K562 (cell line): Measurements from ENCODE around the gene LBHD1. TPM values are rescaled to one million over a fixed set of nuclear protein-coding genes. Genes with fewer than 3 reads are reported as not detected.

Experiments
- ATAC-seq: fragments of 200-7000 bp; cut with Tn5 transposase; 3 replicates; pipeline ENCODE4 v1.9.1; 2020; ENCODE audit warnings: moderate library complexity
- BruUV-seq: library from RNA; stranded (reverse); fragments of 400-500 nt; replicated peaks from 2 replicates; lab custom pipeline; 2021; lab: Mats Ljungman, UMichigan
- CTCF ChIA-PET: fragments of 300-600 bp; formaldehyde crosslinking; extraction: SDS; loops from one replicate; lab custom pipeline; 2021; ENCODE audit warnings: low intra/inter-chr PET ratio; lab: Yijun Ruan, JAX
- POLR2A ChIA-PET: fragments of 300-600, 350-650 bp; sonication (Branson Sonifier 250); formaldehyde crosslinking; extraction: SDS; loops from one replicate; lab custom pipeline; 2021; ENCODE audit warnings: antibody characterized with exemption, inconsistent platforms; lab: Yijun Ruan, JAX
- DNase-seq, 4 experiments: peaks; one replicate each; pipeline versions ENCODE4 v3.0.0 to v3.0.0-alpha.2; 2011 to 2018; ENCODE audit warnings: low spot score in 3 of 4, mixed read lengths in 3 of 4; ENCODE audit errors: extremely low read depth in 1 of 4
- FAIRE-seq: peaks from 2 replicates; lab custom pipeline; 2011; peaks lifted over from hg19 to GRCh38; lab: Jason Lieb, UNC
- H2AFZ ChIP-seq: 2 replicates; pipeline ENCODE4 v1.6.0; 2011; ENCODE audit warnings: low read depth, low read length, control low read depth, inconsistent platforms
- H3K27ac ChIP-seq: fragments of 200-600 bp; 3 replicates; pipeline ENCODE4 v1.8.0; 2011; ENCODE audit warnings: low read depth, mild to moderate bottlenecking, control low read depth, inconsistent platforms, low read length, moderate library complexity, mixed read lengths; ENCODE audit errors: extremely low read depth
- H3K27me3 ChIP-seq, 2 experiments: fragments of 300-600 bp in 1 of 2; 2 replicates in 1 of 2; 3 replicates in 1 of 2; pipeline versions ENCODE4 v1.6.0 to v1.8.0; 2011; ENCODE audit warnings: inconsistent platforms in 2 of 2, low read length in 2 of 2, mild to moderate bottlenecking in 1 of 2, mixed read lengths in 1 of 2, moderate library complexity in 1 of 2; ENCODE audit not compliant: control insufficient read depth in 2 of 2, insufficient read depth in 2 of 2
- H3K36me3 ChIP-seq: fragments of 300-600 bp; 3 replicates; pipeline ENCODE4 v1.8.0; 2011; ENCODE audit warnings: mild to moderate bottlenecking, low read length, inconsistent platforms; ENCODE audit not compliant: control insufficient read depth, insufficient read depth
- H3K4me1 ChIP-seq, 2 experiments: fragments of 200-600 bp in 1 of 2; replicated peaks in 1 of 2; 2 replicates in 1 of 2; 3 replicates in 1 of 2; pipeline versions ENCODE4 v1.5.1 to v1.8.0; 2011; ENCODE audit warnings: inconsistent platforms in 2 of 2, low read length in 2 of 2, mild to moderate bottlenecking in 1 of 2, mixed read lengths in 1 of 2, moderate library complexity in 1 of 2; ENCODE audit not compliant: control insufficient read depth in 2 of 2, insufficient read depth in 2 of 2
- H3K4me2 ChIP-seq: 2 replicates; pipeline ENCODE4 v1.6.1; 2011; ENCODE audit warnings: low read length, control low read depth, inconsistent platforms, mixed read lengths; ENCODE audit not compliant: insufficient read depth
- H3K4me3 ChIP-seq: fragments of 200-600 bp; sonication (generic), shearing (Covaris generic); 2 replicates; pipeline ENCODE4 v1.5.1; 2016; ENCODE audit warnings: control low read depth, inconsistent platforms
- H3K79me2 ChIP-seq: fragments of 200-600 bp; 3 replicates; pipeline ENCODE4 v1.8.0; 2011; ENCODE audit warnings: low read length, inconsistent platforms; ENCODE audit not compliant: control insufficient read depth, insufficient read depth
- H3K9ac ChIP-seq, 2 experiments: 2 replicates each; pipeline versions ENCODE4 v1.6.0 to v1.6.1; 2011; ENCODE audit warnings: low read depth in 2 of 2, low read length in 2 of 2, control low read depth in 1 of 2, inconsistent platforms in 1 of 2, mild to moderate bottlenecking in 1 of 2, mixed read lengths in 1 of 2; ENCODE audit not compliant: insufficient read depth in 1 of 2
- H3K9me1 ChIP-seq: one replicate; pipeline ENCODE4 v1.6.0; 2011; ENCODE audit warnings: inconsistent platforms, mild to moderate bottlenecking, low read length, moderate library complexity; ENCODE audit not compliant: control insufficient read depth, insufficient read depth
- H3K9me3 ChIP-seq: replicated peaks from 2 replicates; pipeline ENCODE4 v1.5.1; 2011; ENCODE audit warnings: low read depth, low read length, inconsistent platforms; ENCODE audit not compliant: control insufficient read depth, insufficient read depth
- H4K20me1 ChIP-seq: replicated peaks from 2 replicates; pipeline ENCODE4 v1.6.1; 2011; ENCODE audit warnings: low read length, inconsistent platforms, mixed read lengths; ENCODE audit not compliant: control insufficient read depth, insufficient read depth
- DMBX1 ChIP-seq: fragments of 250-450 bp; sonication (Bioruptor Pico); IDR thresholded peaks from 2 replicates; pipeline ENCODE4 v1.8.0; 2022; ENCODE audit warnings: inconsistent platforms, mild to moderate bottlenecking, moderate library complexity, borderline replicate concordance
- JUND ChIP-seq, 2 experiments: IDR thresholded peaks; 2 replicates in 1 of 2; 3 replicates in 1 of 2; pipeline ENCODE4 v1.6.1; 2011; ENCODE audit warnings: borderline replicate concordance in 2 of 2, low read depth in 2 of 2, low read length in 2 of 2, improper control_type of control experiment in 1 of 2, missing biosample characterization in 1 of 2, missing genetic modification characterization in 1 of 2, missing genetic modification reagents in 1 of 2
- MYNN ChIP-seq, 2 experiments: sonication (generic); formaldehyde crosslinking in 1 of 2; IDR thresholded peaks; 2 replicates each; pipeline versions ENCODE4 v1.5.0 to v1.6.1; 2016 to 2020; ENCODE audit warnings: antibody characterized with exemption in 1 of 2, missing genetic modification reagents in 1 of 2
- NFYB ChIP-seq: IDR thresholded peaks from 2 replicates; pipeline ENCODE4 v1.6.1; 2011; ENCODE audit warnings: mild to moderate bottlenecking, moderate library complexity; ENCODE audit not compliant: insufficient read length; ENCODE audit errors: extremely low read depth
- POLR2A ChIP-seq: fragments of 450-650 bp; conservative IDR thresholded peaks from 2 replicates; pipeline ENCODE4 v1.6.1; 2016
- PTBP1 ChIP-seq: fragments of 200-400 bp; formaldehyde crosslinking; IDR thresholded peaks from 2 replicates; pipeline ENCODE4 v1.6.1; 2017; ENCODE audit warnings: low read depth, low read length
- SMAD4 ChIP-seq: fragments of 250-450 bp; sonication (Bioruptor Pico); conservative IDR thresholded peaks from 2 replicates; pipeline ENCODE4 v1.8.0; 2021; ENCODE audit warnings: inconsistent platforms, mild to moderate bottlenecking, moderate library complexity
- SP1 ChIP-seq: sonication (generic); formaldehyde crosslinking; IDR thresholded peaks from 2 replicates; pipeline ENCODE4 v1.8.1; 2022; ENCODE audit warnings: mild to moderate bottlenecking, missing genetic modification reagents
- THRAP3 ChIP-seq: fragments of 450-650 bp; IDR thresholded peaks from 2 replicates; pipeline ENCODE4 v1.6.1; 2016; ENCODE audit warnings: mild to moderate bottlenecking, inconsistent platforms, borderline replicate concordance
- ZNF224 ChIP-seq: sonication (generic); formaldehyde crosslinking; IDR thresholded peaks from 2 replicates; pipeline ENCODE4 v1.8.0; 2022; ENCODE audit warnings: mild to moderate bottlenecking, missing genetic modification reagents
- WGBS: fragments of 100-300 bp; shearing (Covaris generic); methylation state at CpG from one replicate; pipeline ENCODE4 v1.1.6; 2016; ENCODE audit warnings: low coverage, mixed read lengths; ENCODE audit not compliant: insufficient coverage; ENCODE audit errors: missing lambda C conversion rate; 5-methylcytosine and 5-hydroxymethylcytosine counted together
- in situ Hi-C: fragments of 300-500 bp; cut with MboI; formaldehyde crosslinking; loops from 4 replicates; pipeline ENCODE4 v1.15.0; 2018; ENCODE audit warnings: inconsistent platforms, mixed read lengths
- intact Hi-C: fragments of 100-400 bp; cut with micrococcal nuclease; formaldehyde crosslinking; loops from 2 replicates; pipeline ENCODE4 v1.14.2; 2022
- polyA plus RNA-seq, 8 experiments: library from polyadenylated mRNA; depleted of rRNA in 4 of 8; stranded (reverse) in 5 of 8; unstranded in 3 of 8; fragments of >200 nt; fragmentation: Nextera tagmentation in 2 of 8; fragmentation: Illumina TruSeq in 1 of 8; extraction: Ambion mirVana in 2 of 8; extraction: Trizol in 1 of 8; gene quantifications; 2 replicates each; pipeline versions ENCODE4 v1.2.1 to v1.2.3, GENCODE V29; 2011 to 2014; ENCODE audit warnings: inconsistent platforms in 1 of 8, missing spikeins in 1 of 8
- total RNA-seq, 7 experiments: library from RNA; depleted of rRNA in 6 of 7; stranded (reverse); fragments of >200 nt in 6 of 7; fragmentation: Illumina TruSeq in 2 of 7; extraction: Trizol in 2 of 7; gene quantifications; 2 replicates each; pipeline versions ENCODE4 v1.2.1 to v1.2.3, GENCODE V29; 2011 to 2021; ENCODE audit warnings: low replicate concordance in 1 of 7
- TF ChIP-seq, protein P1 (sequence below): fragments of 450-650 bp; IDR thresholded peaks from 2 replicates; pipeline ENCODE4 v1.7.1; 2018; ENCODE audit warnings: mild to moderate bottlenecking, low read depth; ENCODE audit not compliant: partially characterized antibody
- TF ChIP-seq, protein P2 (sequence below): fragments of 450-650 bp; IDR thresholded peaks from 2 replicates; pipeline ENCODE4 v1.6.1; 2016; ENCODE audit warnings: antibody characterized with exemption
- TF ChIP-seq, protein P3 (sequence below): IDR thresholded peaks from 2 replicates; pipeline ENCODE4 v1.6.1; 2011; ENCODE audit not compliant: insufficient read length; ENCODE audit errors: extremely low read depth
- TF ChIP-seq, protein P4 (sequence below): fragments of 200-800 bp; sonication (Bioruptor generic); IDR thresholded peaks from 2 replicates; pipeline ENCODE4 v1.6.1; 2017; ENCODE audit warnings: missing genetic modification characterization, missing compliant biosample characterization

The LBHD1 gene
- total and polyA plus RNA-seq, 9 of the 15 experiments (the other 6 are each of a cell fraction or from before 2014, with no cell fraction given) = 2.6 to 28.0 (median 12.5) TPM

DNA sequence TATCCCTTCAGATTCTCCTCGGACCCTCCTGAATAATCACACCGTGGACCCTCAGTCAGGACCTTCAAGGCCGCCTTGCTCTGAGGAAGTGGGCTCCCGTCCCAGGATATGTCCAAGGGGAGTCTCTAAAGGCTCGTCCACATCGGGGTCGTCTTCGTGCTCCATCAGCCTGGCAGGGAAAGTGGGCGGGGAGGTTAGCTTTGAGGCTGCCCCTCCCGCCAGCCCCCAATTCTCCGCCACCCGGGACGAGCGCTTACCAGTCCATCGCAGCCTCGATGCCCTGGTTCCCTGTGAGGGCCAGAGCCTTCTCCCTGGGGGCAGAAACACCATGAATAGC, 6.3 kb upstream of the LBHD1 start:
- H3K9me1 ChIP-seq = no peaks in the 10 kb centered on the region
- H3K79me2 ChIP-seq = peaks cover 46% of the 10 kb centered on the region
- peak overlapping the region; percentile 99 for H2AFZ ChIP-seq
- BruUV-seq = no TSS peak
- H3K4me1 ChIP-seq = peaks cover 31 to 50% of the 10 kb centered on the region in 2 experiments; a peak in 4 of 5 replicates
- H3K27me3 ChIP-seq = no peaks in the 10 kb centered on the region
- peak overlapping the region; percentile 80 for H3K27ac ChIP-seq
- no peaks in the 10 kb centered on the region for H4K20me1 ChIP-seq
- POLR2A ChIA-PET = interaction anchor here (0.6 to 2.7 kb wide), 8 partner anchors 11 to 163 kb away, joined by 3 to 13 read pairs (median 4); partner anchors contain the start of genes BSCL2, C11orf98, CSKMT and EEF1G
- FAIRE-seq = no peak
- WGBS = under 1% methylated on average over 13 of the region's 16 CpGs
- no peak; the same call in 2 of the 3 replicates for ATAC-seq
- CTCF ChIA-PET = no interaction called here
- H3K4me2 ChIP-seq = peak overlapping the region; percentile 83
- peaks cover 43% of the 10 kb centered on the region for H3K36me3 ChIP-seq
- intact Hi-C loops = no loop called here
- H3K9me3 ChIP-seq = no peaks in the 10 kb centered on the region
- peak overlapping the region; percentile 81 for H3K4me3 ChIP-seq
- peak overlapping the region; percentile 85 to 99 for H3K9ac ChIP-seq
- DNase-seq = no peak
- in situ Hi-C loops = no loop called here
- TF ChIP-seq, protein P1, sequence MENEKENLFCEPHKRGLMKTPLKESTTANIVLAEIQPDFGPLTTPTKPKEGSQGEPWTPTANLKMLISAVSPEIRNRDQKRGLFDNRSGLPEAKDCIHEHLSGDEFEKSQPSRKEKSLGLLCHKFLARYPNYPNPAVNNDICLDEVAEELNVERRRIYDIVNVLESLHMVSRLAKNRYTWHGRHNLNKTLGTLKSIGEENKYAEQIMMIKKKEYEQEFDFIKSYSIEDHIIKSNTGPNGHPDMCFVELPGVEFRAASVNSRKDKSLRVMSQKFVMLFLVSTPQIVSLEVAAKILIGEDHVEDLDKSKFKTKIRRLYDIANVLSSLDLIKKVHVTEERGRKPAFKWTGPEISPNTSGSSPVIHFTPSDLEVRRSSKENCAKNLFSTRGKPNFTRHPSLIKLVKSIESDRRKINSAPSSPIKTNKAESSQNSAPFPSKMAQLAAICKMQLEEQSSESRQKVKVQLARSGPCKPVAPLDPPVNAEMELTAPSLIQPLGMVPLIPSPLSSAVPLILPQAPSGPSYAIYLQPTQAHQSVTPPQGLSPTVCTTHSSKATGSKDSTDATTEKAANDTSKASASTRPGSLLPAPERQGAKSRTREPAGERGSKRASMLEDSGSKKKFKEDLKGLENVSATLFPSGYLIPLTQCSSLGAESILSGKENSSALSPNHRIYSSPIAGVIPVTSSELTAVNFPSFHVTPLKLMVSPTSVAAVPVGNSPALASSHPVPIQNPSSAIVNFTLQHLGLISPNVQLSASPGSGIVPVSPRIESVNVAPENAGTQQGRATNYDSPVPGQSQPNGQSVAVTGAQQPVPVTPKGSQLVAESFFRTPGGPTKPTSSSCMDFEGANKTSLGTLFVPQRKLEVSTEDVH = no peak
- TF ChIP-seq, protein P2, sequence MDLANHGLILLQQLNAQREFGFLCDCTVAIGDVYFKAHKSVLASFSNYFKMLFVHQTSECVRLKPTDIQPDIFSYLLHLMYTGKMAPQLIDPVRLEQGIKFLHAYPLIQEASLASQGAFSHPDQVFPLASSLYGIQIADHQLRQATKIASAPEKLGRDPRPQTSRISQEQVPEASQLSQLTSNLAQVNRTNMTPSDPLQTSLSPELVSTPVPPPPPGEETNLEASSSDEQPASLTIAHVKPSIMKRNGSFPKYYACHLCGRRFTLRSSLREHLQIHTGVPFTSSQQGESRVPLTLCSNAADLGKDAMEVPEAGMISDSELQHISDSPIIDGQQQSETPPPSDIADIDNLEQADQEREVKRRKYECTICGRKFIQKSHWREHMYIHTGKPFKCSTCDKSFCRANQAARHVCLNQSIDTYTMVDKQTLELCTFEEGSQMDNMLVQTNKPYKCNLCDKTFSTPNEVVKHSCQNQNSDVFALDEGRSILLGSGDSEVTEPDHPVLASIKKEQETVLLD = no peak
- TF ChIP-seq SMAD4 (CRISPR knock-in tag) = no peak
- no peak for TF ChIP-seq SP1 (CRISPR knock-in tag)
- no peak for TF ChIP-seq MYNN (IDR thresholded peaks at IDR 0.05)
- TF ChIP-seq MYNN (CRISPR knock-in tag; IDR thresholded peaks at IDR 0.05) = no peak
- no peak for TF ChIP-seq POLR2A
- TF ChIP-seq THRAP3 = no peak
- no peak for TF ChIP-seq DMBX1 (CRISPR knock-in tag)
- TF ChIP-seq, protein P3, sequence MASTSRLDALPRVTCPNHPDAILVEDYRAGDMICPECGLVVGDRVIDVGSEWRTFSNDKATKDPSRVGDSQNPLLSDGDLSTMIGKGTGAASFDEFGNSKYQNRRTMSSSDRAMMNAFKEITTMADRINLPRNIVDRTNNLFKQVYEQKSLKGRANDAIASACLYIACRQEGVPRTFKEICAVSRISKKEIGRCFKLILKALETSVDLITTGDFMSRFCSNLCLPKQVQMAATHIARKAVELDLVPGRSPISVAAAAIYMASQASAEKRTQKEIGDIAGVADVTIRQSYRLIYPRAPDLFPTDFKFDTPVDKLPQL = no peak
- no peak for TF ChIP-seq JUND (IDR thresholded peaks at IDR 0.05; ENCODE audit: borderline replicate concordance, low read depth, low read length)
- no peak for TF ChIP-seq JUND (tag; IDR thresholded peaks at IDR 0.05; ENCODE audit: borderline replicate concordance, low read depth, low read length)
- TF ChIP-seq NFYB = no peak
- 0 out of 2 replicates have a peak, but pooled peaks have one; percentile 3 for TF ChIP-seq ZNF224 (CRISPR knock-in tag)
- TF ChIP-seq, protein P4, sequence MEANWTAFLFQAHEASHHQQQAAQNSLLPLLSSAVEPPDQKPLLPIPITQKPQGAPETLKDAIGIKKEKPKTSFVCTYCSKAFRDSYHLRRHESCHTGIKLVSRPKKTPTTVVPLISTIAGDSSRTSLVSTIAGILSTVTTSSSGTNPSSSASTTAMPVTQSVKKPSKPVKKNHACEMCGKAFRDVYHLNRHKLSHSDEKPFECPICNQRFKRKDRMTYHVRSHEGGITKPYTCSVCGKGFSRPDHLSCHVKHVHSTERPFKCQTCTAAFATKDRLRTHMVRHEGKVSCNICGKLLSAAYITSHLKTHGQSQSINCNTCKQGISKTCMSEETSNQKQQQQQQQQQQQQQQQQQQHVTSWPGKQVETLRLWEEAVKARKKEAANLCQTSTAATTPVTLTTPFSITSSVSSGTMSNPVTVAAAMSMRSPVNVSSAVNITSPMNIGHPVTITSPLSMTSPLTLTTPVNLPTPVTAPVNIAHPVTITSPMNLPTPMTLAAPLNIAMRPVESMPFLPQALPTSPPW (CRISPR knock-in tag) = peak; percentile 20; the same call in 1 of the 2 replicates
- no peak for TF ChIP-seq PTBP1
